Measurements from ENCODE around the gene NRDC.
A peak's percentile ranks its signal among the peaks of the same experiment; 100 is the strongest.

The NRDC gene, protein sequence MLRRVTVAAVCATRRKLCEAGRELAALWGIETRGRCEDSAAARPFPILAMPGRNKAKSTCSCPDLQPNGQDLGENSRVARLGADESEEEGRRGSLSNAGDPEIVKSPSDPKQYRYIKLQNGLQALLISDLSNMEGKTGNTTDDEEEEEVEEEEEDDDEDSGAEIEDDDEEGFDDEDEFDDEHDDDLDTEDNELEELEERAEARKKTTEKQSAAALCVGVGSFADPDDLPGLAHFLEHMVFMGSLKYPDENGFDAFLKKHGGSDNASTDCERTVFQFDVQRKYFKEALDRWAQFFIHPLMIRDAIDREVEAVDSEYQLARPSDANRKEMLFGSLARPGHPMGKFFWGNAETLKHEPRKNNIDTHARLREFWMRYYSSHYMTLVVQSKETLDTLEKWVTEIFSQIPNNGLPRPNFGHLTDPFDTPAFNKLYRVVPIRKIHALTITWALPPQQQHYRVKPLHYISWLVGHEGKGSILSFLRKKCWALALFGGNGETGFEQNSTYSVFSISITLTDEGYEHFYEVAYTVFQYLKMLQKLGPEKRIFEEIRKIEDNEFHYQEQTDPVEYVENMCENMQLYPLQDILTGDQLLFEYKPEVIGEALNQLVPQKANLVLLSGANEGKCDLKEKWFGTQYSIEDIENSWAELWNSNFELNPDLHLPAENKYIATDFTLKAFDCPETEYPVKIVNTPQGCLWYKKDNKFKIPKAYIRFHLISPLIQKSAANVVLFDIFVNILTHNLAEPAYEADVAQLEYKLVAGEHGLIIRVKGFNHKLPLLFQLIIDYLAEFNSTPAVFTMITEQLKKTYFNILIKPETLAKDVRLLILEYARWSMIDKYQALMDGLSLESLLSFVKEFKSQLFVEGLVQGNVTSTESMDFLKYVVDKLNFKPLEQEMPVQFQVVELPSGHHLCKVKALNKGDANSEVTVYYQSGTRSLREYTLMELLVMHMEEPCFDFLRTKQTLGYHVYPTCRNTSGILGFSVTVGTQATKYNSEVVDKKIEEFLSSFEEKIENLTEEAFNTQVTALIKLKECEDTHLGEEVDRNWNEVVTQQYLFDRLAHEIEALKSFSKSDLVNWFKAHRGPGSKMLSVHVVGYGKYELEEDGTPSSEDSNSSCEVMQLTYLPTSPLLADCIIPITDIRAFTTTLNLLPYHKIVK

DNA sequence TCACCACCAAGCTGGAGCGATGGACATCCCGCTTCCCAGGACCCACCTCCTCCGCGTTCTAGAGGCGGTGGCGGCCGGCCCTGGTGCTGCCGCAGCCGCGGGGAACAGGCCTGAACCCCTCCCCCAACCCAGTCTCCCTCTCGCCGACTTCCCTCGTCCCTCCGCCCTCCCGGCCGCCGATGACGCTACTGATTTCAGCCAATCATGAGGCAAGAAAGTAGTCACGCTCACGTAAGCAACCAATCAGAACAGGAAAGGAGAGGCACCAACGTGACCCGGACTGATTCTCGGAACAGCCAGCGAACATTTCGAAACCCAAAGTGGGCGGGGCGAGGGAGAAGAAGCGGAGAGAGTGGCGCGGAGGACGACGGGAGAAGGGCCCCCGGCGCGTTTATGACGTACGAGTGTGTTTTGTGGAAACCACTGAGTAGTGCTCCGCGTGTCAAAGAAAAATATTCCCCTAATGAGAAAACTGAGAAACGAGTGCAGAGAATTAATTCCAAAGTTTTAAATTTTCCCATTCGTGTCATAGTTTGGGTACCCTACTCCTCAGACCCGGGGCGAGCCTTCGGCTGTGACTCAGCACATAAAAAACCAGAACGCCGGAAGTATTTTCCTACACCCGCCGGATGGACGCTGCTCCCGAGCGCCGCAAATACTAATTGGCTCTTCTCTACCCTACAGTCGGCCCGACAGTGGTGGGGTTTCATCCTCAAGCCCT, at the start of gene NRDC:
TSS of gene NRDC (minus strand) at position 112 of the 721 bp plus-strand sequence. CDS start 112 bp downstream, outside the sequence.
- peak; percentile 96 to 97 for DNase-seq (ENCODE audit: low read depth in 1 of 2, low spot score in 1 of 2)

DNA sequence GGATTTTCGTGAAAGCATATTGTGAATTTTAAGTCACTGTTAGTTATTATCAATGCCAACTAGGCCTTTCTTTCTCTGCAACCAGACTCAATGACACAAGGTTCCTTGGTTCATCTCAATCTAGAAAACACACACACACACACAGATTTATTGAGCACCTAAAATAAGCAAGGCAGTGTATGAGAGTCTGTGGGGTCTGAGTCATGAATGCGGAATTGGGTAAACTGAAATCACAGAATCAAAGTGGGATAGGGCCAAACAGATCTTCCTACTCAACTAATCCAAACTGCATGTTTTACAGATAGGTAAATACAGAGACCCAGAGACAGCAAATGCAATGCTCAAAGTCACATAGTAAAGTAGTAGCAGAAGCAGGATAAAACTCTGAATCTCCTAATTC, 48.5 kb upstream of the NRDC start:
- no peak for DNase-seq (ENCODE audit: low read depth in 1 of 2, low spot score in 1 of 2)

- no peak for DNase-seq (ENCODE audit: low read depth in 1 of 2, low spot score in 1 of 2)
These were observed 47.8 kb upstream of the NRDC start for GRCh38 chr1:51926171-51926812.

- DNase-seq (ENCODE audit: low read depth in 1 of 2, low spot score in 1 of 2) = no peak
These were observed 45.9 kb upstream of the NRDC start for GRCh38 chr1:51924455-51924854.

- no peak for DNase-seq (ENCODE audit: low read depth in 1 of 2, low spot score in 1 of 2)
These were observed 43.5 kb upstream of the NRDC start for GRCh38 chr1:51922040-51922439.

DNA sequence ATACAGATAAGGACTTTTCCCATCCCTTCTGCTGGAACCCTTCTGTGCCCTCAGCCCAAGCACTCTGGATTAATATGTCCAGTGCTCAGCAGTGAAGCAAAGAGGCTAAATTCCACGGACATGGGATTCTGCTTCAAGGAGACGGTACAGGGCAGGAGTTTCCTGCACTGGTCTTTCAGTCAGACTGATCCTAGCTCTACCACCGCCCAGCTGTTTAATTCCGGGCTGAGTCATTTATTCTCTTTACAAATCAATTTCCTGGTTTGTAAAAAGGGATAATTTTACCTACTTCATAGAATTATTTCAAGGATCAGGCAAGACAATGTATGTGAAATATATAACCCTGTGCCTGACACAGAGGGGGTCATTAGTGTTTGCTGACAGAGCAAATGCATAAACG, 41.6 kb upstream of the NRDC start:
- no peak for DNase-seq (ENCODE audit: low read depth in 1 of 2, low spot score in 1 of 2)

GRCh38 chr1:51919684-51920083, 41.2 kb upstream of the NRDC start:
- DNase-seq (ENCODE audit: low read depth in 1 of 2, low spot score in 1 of 2) = no peak

GRCh38 chr1:51916587-51917405, 38.3 kb upstream of the NRDC start:
- DNase-seq (ENCODE audit: low read depth in 1 of 2, low spot score in 1 of 2) = no peak

GRCh38 chr1:51915951-51916350, 37.4 kb upstream of the NRDC start:
- no peak for DNase-seq (ENCODE audit: low read depth in 1 of 2, low spot score in 1 of 2)

DNA sequence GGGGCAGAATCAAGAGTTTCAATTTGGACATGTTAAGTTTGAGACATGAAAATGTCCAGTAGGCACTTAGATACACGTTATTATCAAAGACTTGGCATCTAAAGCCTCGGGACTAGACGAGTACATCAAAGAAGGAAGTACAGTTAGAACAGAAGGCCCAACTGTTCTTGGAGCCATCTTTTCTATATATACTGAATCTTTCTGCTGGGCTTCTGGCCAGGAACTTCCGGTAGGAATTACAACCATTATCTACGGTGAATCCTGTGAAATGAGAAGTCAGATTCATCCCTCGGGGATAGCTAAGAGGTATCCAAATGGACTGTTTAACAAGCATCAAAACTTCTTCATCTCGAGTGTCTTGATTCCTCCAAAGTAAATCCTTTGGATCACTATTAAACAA, 34.4 kb upstream of the NRDC start:
- DNase-seq (ENCODE audit: low read depth in 1 of 2, low spot score in 1 of 2) = no peak

DNA sequence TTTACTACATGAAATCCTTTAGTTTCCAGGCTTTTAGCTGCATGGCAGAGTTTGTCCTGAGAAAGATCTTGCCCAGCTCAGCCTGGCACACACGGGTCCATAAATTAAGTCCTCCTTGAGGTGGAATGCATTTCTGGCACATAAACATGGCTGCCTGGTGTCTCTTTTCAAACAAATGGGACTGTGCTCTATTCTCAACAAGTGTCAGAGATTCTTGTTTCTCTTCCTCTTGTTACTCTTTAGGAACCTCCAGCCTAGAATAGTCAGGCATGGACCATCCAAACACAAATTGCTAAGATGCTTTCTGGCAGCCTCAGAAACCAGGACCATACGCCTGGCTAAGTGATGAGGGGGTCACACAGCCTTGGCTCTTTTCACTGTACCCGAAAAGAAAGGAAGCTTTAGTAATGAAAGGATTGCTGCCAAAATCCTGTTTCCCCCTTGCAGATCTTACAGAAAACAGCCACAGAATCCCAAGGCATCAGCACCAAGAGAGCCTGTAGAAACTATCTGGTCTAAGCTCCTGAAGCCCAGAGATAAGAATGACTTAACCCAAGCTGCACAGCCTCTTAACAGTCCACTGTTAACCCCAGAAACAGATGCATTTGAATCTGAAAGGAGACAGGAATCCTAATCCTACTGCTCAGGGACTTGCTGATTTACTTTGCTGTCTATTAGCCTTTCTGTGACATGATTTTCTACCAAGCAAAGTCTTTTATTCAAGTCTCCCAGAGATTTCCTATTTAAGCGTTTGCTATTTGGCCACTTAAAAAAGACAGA, 31.9 kb upstream of the NRDC start:
- no peak for DNase-seq (ENCODE audit: low read depth in 1 of 2, low spot score in 1 of 2)

- no peak for DNase-seq (ENCODE audit: low read depth in 1 of 2, low spot score in 1 of 2)
These were observed 30.0 kb upstream of the NRDC start for GRCh38 chr1:51908499-51908898.

DNA sequence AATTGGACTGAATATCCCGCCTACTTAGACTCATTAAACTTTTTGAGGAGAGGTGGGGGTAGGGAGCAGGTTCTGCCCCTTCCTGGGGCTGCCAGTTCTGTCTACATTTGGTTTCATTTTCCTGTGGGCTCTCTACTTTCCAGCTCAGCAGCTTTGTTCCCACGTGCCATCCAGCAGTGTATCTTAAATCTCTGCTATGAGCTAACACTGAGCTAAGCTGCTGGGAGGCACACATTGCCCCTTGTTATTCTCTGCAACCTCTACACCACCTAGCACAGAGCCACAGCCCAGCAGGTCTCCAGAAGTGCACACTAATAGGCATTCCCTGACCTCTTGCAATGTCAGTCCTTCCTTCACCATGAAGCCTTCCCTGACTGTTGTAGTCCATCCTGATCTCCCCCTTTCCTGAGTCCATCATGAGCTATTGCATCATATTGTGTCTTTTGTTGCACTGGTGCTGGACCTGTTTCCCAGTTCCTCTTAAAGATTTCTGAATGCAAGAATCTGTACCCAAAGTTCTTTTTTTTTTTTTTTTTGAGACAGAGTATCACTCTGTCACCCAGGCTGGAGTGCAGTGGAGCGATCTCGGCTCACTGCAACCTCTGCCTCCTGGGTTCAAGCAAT, 28.7 kb upstream of the NRDC start:
- no peak for DNase-seq (ENCODE audit: low read depth in 1 of 2, low spot score in 1 of 2)

DNA sequence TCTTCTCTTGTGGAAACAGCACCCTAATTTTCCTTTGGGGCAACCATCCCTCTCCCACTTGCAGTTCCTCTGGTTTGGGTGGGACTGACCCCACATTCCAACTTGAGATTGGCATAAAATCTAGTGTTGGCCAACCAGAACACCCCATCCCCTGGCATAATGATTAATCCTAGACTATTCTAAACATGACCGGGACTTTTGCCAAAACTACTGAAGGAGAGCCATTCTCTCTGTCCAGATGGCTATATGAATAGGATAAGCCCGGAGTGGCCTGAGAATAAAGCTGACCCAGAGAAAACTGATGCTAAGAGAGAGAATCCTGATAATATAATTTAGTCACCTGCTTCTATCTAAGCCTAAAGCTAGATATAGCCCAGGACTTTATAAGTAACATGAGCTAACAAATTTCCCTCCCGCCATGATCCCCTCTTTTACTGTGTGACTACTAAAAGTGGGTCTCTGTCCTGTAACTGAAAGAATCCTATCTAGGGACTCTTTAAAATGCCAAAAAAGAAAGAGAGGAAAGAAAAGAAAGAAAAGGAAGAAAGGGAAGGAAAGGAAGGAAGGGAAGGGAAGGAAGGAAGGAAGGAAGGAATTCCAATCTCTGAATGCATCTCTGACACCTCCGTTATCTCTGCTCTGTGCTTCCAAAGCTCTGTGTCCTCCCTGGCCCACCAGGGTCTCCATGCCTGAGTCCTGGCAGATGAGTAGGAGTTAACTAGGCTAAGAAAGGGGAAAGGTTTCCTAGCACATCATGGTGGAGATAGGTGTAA, 28.0 kb upstream of the NRDC start:
- no peak for DNase-seq (ENCODE audit: low read depth in 1 of 2, low spot score in 1 of 2)

GRCh38 chr1:51902456-51902855, 23.9 kb upstream of the NRDC start:
- DNase-seq (ENCODE audit: low read depth in 1 of 2, low spot score in 1 of 2) = no peak

DNA sequence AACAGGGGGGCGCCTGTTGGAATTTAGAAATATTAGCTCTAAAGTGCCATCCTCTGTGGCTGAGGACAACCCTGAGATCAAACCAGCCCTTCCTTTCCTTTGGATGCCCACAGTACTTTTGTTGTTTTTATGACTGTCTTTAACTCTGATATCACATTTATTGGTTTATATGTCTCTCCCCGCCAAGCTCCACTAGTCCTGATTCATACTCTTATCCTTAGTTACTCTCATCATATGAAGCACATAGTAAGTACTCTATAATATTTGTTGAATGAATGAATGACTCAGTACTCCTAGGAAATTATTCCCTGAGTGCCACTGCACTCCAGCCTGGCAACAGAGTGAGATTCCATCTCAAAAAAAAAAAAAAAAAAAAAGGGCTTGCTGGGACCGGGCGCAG, 22.6 kb upstream of the NRDC start:
- no peak for DNase-seq (ENCODE audit: low read depth in 1 of 2, low spot score in 1 of 2)

DNA sequence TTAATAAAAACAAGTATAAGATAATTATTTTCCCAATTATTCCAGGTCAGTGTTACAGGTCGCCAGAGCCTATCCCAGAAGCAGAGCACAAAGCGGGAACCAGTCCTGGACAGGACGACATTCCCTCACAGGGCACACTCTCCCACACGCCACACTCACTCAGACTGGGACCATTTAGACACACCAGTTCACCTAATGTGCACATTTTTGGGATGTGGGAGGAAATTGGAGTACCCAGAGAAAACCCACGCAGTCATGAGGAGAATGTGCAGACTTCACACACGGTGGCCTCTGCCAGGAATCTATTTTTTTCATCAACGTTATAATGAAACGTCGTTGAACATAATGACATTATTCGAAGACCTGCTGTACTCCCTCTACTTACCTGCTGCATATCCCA, 20.5 kb upstream of the NRDC start:
- DNase-seq (ENCODE audit: low read depth in 1 of 2, low spot score in 1 of 2) = no peak
